GM18858 (cell line): ENCODE measurements around the gene GALNTL6.

ENCODE experiments used
- ATAC-seq: cut with Tn5 transposase; IDR thresholded peaks from one replicate; pipeline ENCODE4 v1.9.1; 2021; ENCODE audit not compliant: unreplicated experiment

GALNTL6 gene

GRCh38 chr4:172104539-172104938, 291.3 kb downstream of the GALNTL6 start:
- ATAC-seq = no peak

- ATAC-seq = no peak
These were observed 292.7 kb downstream of the GALNTL6 start for GRCh38 chr4:172105918-172106317.

DNA sequence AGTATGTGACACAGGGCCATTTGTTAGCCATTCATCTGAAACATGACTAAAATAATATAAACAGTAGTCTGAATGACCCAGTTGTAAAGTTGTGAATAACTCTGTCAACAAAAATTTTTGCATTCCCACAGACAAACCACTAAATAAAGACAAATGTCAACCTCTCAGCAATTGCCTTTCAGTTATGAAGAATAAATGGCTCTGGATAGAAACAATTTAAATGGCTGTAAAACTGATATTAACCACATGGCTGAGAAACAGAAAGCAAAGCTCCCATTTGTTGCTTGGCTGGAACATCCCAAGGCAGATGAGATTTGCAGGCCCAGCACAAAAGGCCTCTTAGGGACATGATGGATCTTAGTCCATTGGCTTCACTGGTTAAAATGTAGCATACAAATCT, 296.3 kb downstream of the GALNTL6 start:
- ATAC-seq = no peak

DNA sequence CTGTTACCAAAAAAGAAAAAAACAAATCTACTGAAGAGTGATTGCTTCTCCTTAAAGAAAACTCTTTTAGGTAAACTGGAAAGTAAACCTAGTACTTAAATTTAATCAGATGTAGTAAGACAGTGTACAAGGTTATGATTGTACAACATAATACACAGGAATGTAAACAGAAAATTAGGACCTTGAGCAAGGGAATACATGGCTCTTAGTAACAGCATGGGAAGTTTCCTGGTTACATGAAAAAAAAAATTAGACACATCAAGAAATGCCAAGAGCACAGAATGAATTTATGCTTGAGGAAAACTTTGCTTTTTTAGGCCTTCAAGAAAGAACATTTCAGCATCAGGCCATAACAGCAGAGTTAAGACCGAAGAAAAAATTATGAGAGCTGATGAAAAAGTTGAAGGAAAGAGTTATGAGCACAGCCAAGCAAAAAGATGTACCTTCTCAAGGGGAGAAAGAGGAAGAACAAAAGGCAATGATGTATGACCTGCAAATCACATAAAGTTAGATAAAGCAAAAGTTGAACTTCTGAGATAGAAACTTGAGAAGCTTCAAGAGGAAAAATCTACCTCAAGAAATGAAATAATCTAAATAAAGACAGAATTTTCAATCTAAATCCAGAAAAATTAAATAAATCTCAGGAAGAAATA, 311.6 kb downstream of the GALNTL6 start:
- ATAC-seq = no peak

GRCh38 chr4:172125443-172125842, 312.2 kb downstream of the GALNTL6 start:
- ATAC-seq = no peak

GRCh38 chr4:172127168-172127567, 314.0 kb downstream of the GALNTL6 start:
- ATAC-seq = no peak

DNA sequence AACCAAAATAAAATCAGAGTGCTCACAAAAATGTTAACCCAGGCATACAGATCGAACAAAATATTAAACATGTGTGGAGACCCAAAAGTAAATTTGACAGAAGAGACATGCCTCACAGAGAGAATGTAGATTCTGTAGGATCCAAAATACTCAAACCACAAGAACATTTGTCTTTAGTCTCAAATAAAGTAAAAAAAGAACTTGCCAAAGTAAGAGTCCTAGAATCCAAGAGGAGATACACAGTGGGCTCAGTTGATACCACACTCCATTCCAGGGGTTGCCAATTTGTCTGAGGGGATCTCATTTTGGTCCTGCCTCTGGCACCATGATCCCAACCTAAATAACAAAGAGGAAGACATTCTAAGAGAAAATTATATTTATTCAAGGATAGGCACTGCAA, 316.4 kb downstream of the GALNTL6 start:
- ATAC-seq = no peak

DNA sequence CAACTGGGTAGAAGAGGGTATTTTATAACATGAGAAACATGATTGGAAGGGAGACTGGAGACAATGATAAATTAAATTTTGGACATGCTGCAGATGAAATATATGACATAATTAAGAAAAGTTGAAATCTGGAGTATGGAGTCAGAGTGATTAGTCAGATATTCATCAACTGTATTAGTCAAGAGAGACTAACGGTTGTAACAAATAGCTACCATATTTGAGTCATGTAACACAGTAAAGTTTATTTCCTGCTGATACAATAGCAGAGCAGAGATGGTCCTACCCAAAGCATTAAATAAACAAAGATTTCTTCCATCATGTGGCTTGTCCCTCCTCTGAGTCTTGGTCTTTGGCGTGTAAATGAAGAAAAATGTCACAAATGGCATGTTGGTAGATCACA, 321.3 kb downstream of the GALNTL6 start:
- no peak for ATAC-seq

DNA sequence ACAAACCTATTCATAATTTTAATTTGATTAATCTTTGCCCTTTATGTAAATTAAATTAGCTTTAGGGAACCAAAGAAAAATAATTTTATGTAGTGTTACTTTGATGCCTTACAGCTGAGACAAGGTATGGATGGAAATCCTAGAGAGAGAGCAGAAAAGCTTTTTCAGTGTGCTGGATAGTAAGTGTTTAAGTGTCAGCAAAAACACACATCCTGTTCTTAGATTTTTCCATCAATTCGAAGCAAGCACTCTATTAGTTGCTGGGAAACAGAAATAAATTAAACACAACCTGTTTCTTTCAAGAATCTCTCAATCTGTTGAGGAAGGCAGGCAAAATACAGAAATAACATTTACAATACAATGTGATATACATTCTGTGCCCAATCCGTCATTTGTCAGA, 327.8 kb downstream of the GALNTL6 start:
- no peak for ATAC-seq

GRCh38 chr4:172142281-172142741, 329.1 kb downstream of the GALNTL6 start:
- ATAC-seq = no peak

GRCh38 chr4:172143605-172144314, 330.6 kb downstream of the GALNTL6 start:
- ATAC-seq = no peak

GRCh38 chr4:172147687-172148086, 334.5 kb downstream of the GALNTL6 start:
- ATAC-seq = no peak

- ATAC-seq = no peak
These were observed 336.1 kb downstream of the GALNTL6 start for GRCh38 chr4:172149329-172149728.

- no peak for ATAC-seq
These were observed 339.1 kb downstream of the GALNTL6 start for GRCh38 chr4:172152284-172152683.

GRCh38 chr4:172153719-172154118, 340.5 kb downstream of the GALNTL6 start:
- no peak for ATAC-seq

DNA sequence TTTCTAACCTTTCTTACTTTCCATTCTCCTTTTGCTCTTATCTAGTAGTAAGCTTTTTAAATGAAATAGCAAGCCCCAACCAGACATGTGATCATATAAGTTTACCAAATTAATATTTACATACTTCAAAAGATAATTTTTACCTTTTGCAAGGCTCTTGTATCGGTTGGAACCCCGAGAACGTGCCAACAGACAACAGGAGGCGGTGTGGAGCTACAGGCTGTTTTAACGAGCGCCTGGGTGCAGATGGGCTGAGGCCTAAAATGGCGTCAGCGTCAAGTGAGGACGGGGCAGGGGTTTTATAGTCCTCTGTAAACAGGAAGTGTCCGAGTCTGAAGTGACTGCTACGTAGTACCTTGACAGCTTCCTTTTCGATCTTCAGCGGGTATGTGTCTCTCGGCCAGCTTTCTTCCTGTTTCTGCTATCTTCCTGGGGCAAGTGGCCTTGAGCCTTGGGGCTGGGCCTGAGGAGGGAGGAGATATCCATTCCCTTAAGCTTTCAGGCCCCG, 342.7 kb downstream of the GALNTL6 start:
- ATAC-seq = no peak

GRCh38 chr4:172157946-172158345, 344.7 kb downstream of the GALNTL6 start:
- ATAC-seq = no peak

DNA sequence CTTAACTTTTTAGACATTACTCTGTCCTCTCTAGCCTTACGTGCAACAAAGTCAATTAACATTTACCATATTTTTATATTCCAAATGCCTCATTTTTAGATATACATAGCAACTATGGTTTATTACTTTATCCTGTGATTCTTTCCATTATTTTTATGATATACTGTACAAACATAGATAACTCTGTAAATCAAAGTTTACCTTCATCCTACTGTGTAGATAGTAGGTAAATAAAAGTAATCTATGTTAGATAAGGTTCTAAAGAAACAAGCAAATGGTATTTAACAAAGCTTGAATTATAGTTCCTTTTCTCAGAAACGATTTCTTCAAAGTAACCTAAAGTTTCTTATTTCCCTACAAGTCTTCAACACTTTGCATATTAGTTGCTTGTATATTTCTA, 350.0 kb downstream of the GALNTL6 start:
- no peak for ATAC-seq

DNA sequence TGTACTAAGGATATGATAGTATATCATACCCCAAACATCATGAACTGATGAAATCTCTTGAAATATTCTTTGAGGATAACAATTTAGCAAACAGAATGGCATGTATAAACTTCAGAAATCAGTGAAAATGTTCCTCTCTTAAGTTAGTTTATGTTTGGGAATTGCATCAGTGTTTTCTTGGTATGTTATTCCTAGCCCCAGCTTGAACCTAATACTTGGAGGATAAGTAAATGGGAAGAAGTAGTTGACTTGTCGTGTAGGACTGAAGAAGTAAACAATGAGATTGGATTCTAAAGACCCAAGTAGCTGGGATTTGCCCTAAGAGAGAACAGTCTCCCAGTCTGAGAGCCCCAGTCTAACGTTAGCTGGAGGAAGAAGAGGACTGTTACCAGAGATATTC, 355.7 kb downstream of the GALNTL6 start:
- no peak for ATAC-seq

DNA sequence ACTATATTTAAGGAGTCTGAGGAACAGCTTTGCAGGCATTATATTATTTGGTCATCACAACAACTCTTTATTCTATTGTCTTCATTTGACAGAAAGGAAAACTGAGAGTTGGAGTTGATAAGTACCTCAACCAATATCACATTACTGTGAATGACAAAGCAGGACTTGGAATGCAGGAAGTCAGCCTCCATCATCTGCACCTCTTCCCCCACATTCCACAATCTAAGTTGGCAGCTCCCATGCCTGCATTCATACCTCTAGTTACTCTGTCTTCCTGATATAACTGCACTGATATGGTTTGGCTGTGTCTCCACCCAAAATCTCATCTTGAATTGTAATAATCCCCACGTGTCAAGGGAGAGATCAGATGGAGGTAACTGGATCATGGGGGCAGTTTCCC, 356.7 kb downstream of the GALNTL6 start:
- ATAC-seq = no peak

- no peak for ATAC-seq
These were observed 360.0 kb downstream of the GALNTL6 start for GRCh38 chr4:172173206-172173605.

DNA sequence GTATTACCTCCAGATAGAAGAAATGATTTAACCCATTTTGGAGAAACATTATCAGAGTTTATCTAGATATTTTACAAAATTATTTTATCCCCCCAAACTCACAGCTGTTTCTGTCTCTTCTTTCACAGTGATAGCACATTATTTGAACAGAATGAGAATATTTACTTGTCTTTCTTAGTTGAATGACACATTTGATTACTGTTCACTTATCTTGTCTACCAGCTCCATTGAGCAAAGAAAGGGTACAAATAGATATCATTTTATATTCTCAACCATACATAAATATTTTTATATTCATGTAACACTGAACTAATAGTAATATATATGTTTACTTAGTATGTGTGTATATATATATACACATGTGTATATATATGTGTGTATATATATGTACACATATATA, 364.2 kb downstream of the GALNTL6 start:
- no peak for ATAC-seq
